Hepatocyte (in vitro differentiated cells): ENCODE measurements around the gene SYNGR3.

Experiments used
- EZH2 ChIP-seq: fragments of 200-600 bp; sonication (generic); IDR thresholded peaks from 2 replicates; pipeline ENCODE4 v1.6.1; 2016; ENCODE audit warnings: antibody characterized with exemption, mild to moderate bottlenecking, borderline replicate concordance
- TF ChIP-seq, protein P1 (sequence below): fragments of 200-600 bp; sonication (generic); IDR thresholded peaks from 2 replicates; pipeline ENCODE4 v1.5.1; 2016; ENCODE audit warnings: antibody characterized with exemption, mild to moderate bottlenecking; ENCODE audit not compliant: poor library complexity

DNA sequence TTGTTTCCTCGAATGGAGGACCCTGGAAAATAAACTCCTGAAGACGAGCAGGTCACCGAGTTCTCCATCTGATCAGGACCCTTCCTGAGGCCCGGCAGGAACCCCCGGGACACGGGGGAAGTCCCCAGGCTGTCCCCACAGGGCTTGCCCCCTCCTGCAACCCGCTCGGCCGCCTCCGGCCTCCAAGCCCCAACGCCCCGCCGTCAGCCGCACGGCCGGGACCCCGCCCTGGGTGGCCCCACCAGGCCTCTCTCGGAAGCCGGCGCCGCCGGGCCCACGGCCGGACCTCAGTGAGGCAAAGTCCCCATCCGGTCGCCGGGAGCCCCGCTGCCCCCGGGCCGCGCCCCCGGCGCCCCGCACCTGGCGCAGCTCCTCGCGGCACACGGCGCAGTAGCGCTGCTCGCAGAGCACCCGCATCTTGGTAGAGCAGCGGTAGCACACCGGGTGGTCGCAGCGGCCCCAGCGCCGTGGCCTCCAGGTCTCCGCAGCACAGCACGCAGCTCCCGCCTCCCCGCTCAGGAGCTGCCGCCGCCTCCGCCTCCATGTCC is 19.5 kb downstream of the SYNGR3 start:
- TF ChIP-seq, protein P1, sequence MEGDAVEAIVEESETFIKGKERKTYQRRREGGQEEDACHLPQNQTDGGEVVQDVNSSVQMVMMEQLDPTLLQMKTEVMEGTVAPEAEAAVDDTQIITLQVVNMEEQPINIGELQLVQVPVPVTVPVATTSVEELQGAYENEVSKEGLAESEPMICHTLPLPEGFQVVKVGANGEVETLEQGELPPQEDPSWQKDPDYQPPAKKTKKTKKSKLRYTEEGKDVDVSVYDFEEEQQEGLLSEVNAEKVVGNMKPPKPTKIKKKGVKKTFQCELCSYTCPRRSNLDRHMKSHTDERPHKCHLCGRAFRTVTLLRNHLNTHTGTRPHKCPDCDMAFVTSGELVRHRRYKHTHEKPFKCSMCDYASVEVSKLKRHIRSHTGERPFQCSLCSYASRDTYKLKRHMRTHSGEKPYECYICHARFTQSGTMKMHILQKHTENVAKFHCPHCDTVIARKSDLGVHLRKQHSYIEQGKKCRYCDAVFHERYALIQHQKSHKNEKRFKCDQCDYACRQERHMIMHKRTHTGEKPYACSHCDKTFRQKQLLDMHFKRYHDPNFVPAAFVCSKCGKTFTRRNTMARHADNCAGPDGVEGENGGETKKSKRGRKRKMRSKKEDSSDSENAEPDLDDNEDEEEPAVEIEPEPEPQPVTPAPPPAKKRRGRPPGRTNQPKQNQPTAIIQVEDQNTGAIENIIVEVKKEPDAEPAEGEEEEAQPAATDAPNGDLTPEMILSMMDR = no peak
- TF ChIP-seq EZH2 = no peak
